GM12872 (cell line): ENCODE data around the gene NGF.

Experiments used
- CTCF ChIP-seq: IDR thresholded peaks from 3 replicates; pipeline ENCODE4 v1.5.1; 2011; ENCODE audit warnings: low read depth, mild to moderate bottlenecking, low read length, moderate library complexity; ENCODE audit not compliant: insufficient read depth

The NGF gene

GRCh38 chr1:115313182-115313581, 24.9 kb downstream of the NGF start:
- no peak for TF ChIP-seq CTCF

GRCh38 chr1:115312742-115313141, 25.3 kb downstream of the NGF start:
- TF ChIP-seq CTCF, result no peak

GRCh38 chr1:115311474-115311989, 26.5 kb downstream of the NGF start:
- TF ChIP-seq CTCF, result no peak

GRCh38 chr1:115310581-115311473, 27.2 kb downstream of the NGF start:
- no peak for TF ChIP-seq CTCF

GRCh38 chr1:115308969-115309368, 29.1 kb downstream of the NGF start:
- no peak for TF ChIP-seq CTCF

- no peak for TF ChIP-seq CTCF
Measured at GRCh38 chr1:115307661-115308060, 30.4 kb downstream of the NGF start.

GRCh38 chr1:115306146-115306545, 31.9 kb downstream of the NGF start:
- TF ChIP-seq CTCF, result no peak
